Kidney (tissue), 14 donors: Measurements from ENCODE around the gene NEDD9. TPM values are rescaled to one million over a fixed set of nuclear protein-coding genes. Genes with fewer than 3 reads are reported as not detected.

Source experiments
- DNase-seq, 5 donors: peaks; one replicate each; pipeline ENCODE4 v3.0.0-alpha.2; 2013 to 2020
- FAIRE-seq: peaks from 2 replicates; lab custom pipeline; 2012; peaks lifted over from hg19 to GRCh38; lab: Jason Lieb, UNC
- H3K27ac ChIP-seq, 2 donors: one replicate each; pipeline ENCODE4 v1.7.0; 2013; ENCODE audit warnings: low read depth in 2 of 2, low read length in 2 of 2, inconsistent platforms in 1 of 2
- H3K27me3 ChIP-seq: one replicate; pipeline ENCODE4 v1.7.1; 2013; ENCODE audit warnings: low read length, inconsistent platforms; ENCODE audit not compliant: control insufficient read depth, insufficient read depth
- H3K36me3 ChIP-seq, 3 donors: one replicate each; pipeline versions ENCODE4 v1.7.0 to v1.7.1; 2013; ENCODE audit warnings: low read length in 3 of 3, control low read depth in 1 of 3, inconsistent platforms in 1 of 3; ENCODE audit not compliant: insufficient read depth in 3 of 3, control insufficient read depth in 2 of 3
- H3K4me1 ChIP-seq, 3 donors: one replicate each; pipeline versions ENCODE4 v1.7.0 to v1.7.1; 2013; ENCODE audit warnings: low read length in 3 of 3, inconsistent platforms in 1 of 3, low read depth in 1 of 3; ENCODE audit not compliant: control insufficient read depth in 2 of 3, insufficient read depth in 2 of 3
- H3K4me3 ChIP-seq, 3 donors: one replicate each; pipeline versions ENCODE4 v1.7.0 to v1.8.1; 2013; ENCODE audit warnings: low read length in 3 of 3, control low read depth in 1 of 3, inconsistent platforms in 1 of 3
- H3K9ac ChIP-seq, 3 donors: one replicate each; pipeline versions ENCODE4 v1.7.0 to v1.7.1; 2013; ENCODE audit warnings: low read length in 3 of 3, control low read depth in 1 of 3, inconsistent platforms in 1 of 3
- H3K9me3 ChIP-seq, 3 donors: one replicate each; pipeline versions ENCODE4 v1.7.0 to v1.7.1; 2013; ENCODE audit warnings: low read length in 3 of 3, control low read depth in 1 of 3, inconsistent platforms in 1 of 3; ENCODE audit not compliant: control insufficient read depth in 2 of 3, insufficient read depth in 1 of 3
- CTCF ChIP-seq: IDR thresholded peaks from 3 replicates; pipeline ENCODE4 v1.5.1; 2012; ENCODE audit warnings: mild to moderate bottlenecking, moderate library complexity, borderline replicate concordance; ENCODE audit not compliant: insufficient read depth; ENCODE audit errors: extremely low read depth
- intact Hi-C: fragments of 100-400 bp; cut with DNase I; formaldehyde crosslinking; loops from one replicate; pipeline ENCODE4 v1.11.1; 2022
- polyA plus RNA-seq: library from polyadenylated mRNA; stranded (reverse); fragments of 350-450 nt; fragmentation: Illumina TruSeq; extraction: RNeasy Lipid Tissue Mini Kit (QIAGEN cat#74804); gene quantifications from one replicate; pipeline ENCODE4 v1.2.3, GENCODE V29; 2014; ENCODE audit warnings: low read depth, low replicate concordance; ENCODE audit not compliant: insufficient read depth
- total RNA-seq: library from RNA; stranded (reverse); fragmentation: NEBNext Ultra II Directional; extraction: Animal tissue kit (Norgen Biotek cat#: 25700); gene quantifications from one replicate; pipeline ENCODE4 v1.2.1, GENCODE V29; 2021
- donor health status: control.
- donor health status: control.
- donor health status: control.
- donor health status: control.
- donor health status: control.
- donor health status: DM: yes; HTN: yes; CAD: no.
- donor health status: Normal renal cell carcinoma (clear cell type).

The NEDD9 gene
- total and polyA plus RNA-seq, 2 donors from 2014 or later = 19.2 to 101 TPM

- H3K36me3 ChIP-seq = no peaks in the 10 kb centered on the region
- DNase-seq = no peak
- no peak overlapping the region for H3K4me3 ChIP-seq
- no peak for TF ChIP-seq CTCF
- H3K27me3 ChIP-seq = no peaks in the 10 kb centered on the region
- H3K9me3 ChIP-seq = no peaks in the 10 kb centered on the region
- no peak overlapping the region for H3K27ac ChIP-seq
- intact Hi-C loops = no loop called here
- H3K9ac ChIP-seq = no peak overlapping the region
- FAIRE-seq = no peak
- H3K4me1 ChIP-seq = peaks cover 0 to 8% (median 3%) of the 10 kb centered on the region in 3 donors
Measured at GRCh38 chr6:11242711-11243110, 10.2 kb upstream of the NEDD9 start.

GRCh38 chr6:11241793-11242201, 9.3 kb upstream of the NEDD9 start:
- peaks cover 0 to 8% (median 4%) of the 10 kb centered on the region in 3 donors for H3K4me1 ChIP-seq
- intact Hi-C loops = no loop called here
- H3K36me3 ChIP-seq = no peaks in the 10 kb centered on the region
- no peak overlapping the region for H3K9ac ChIP-seq
- no peak for FAIRE-seq
- H3K27me3 ChIP-seq = no peaks in the 10 kb centered on the region
- TF ChIP-seq CTCF = peak; percentile 87
- DNase-seq = peak in 4 of 5 donors; percentile 72 to 82 (median 77)
- no peak overlapping the region for H3K27ac ChIP-seq
- H3K9me3 ChIP-seq = no peaks in the 10 kb centered on the region
- no peak overlapping the region for H3K4me3 ChIP-seq

- Histone ChIP-seq H3K27me3 (no peaks in the 10 kb centered on the region), H3K27ac (no peak overlapping the region), H3K4me3 (no peak overlapping the region), H3K4me1 (peaks cover 0 to 13% (median 9%) of the 10 kb centered on the region in 3 donors), H3K36me3 (no peaks in the 10 kb centered on the region), H3K9ac (no peak overlapping the region), H3K9me3 (no peaks in the 10 kb centered on the region)
- intact Hi-C loops = no loop called here
- FAIRE-seq (no peak), DNase-seq (no peak)
- no peak for TF ChIP-seq CTCF
Measured at GRCh38 chr6:11241154-11241792, 8.8 kb upstream of the NEDD9 start.
